ENCODE data around the gene SH2D7.
"Not testable (repeated sequence)": the region's sequence is repeated elsewhere in the genome, so short reads cannot be mapped to it uniquely, and the experiment has no call there.

Gene SH2D7

GRCh38 chr15:78149068-78149804, 56.9 kb downstream of the SH2D7 start, which contains the start of gene IDH3A:
TSS of gene IDH3A (plus strand) at chr15:78149362. CDS start at chr15:78149404, 42 bp downstream.
- peak; percentile 98 for DNase-seq (ENCODE audit: low spot score)
- Histone ChIP-seq H3K4me3 (peak within 1 kb of the TSS; percentile 99), H3K27ac (peak within 1 kb of the TSS; percentile 68 to 97)
- TF ChIP-seq CTCF (IDR thresholded peaks at IDR 0.05): no peak

DNA sequence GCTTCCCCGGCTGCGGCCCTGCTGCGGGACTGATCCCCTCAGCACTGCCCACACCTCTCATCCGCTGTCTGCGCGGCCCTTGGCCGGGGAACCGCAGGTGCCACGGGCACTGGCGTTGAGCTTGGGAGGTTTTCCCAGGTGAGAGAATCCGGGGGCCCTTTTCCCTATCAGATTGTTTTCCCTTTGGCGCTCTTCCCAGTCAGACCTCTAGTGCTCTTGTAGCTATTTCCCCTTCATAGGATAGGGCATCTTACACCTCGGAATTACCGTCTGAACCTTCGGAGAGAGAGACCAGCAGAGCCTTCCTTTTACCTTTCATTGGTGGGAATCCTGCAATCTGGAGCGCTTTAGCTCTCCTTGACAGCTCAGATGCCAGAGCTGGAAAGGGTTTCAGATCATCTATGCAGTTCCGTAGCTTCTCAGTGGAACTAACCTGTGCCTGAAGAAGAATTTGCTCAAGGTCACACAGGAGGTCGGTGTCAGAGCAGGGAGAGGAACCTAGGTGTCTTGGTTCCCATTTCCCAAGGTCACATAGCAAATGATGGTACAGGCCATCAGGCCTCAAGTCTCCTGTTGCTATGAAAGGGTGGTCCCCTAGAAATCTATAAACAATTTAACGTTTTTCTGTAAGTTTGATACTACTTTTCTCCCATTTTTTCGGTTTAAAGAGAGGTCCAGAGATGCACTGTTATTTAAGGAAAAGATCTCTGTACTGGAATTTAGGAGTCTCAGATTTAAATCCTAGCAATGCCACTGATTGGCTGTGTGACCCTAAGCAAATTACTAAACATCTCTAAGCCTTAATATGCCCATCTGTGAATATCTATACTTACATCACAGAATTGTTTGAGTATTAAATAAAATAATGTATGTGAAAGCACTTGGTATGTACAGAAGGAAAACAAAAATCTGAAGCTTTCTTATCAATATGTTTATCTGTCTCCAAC, 57.7 kb downstream of the SH2D7 start:
- Histone ChIP-seq H3K4me3 (peak overlapping the region; percentile 99), H3K27ac (peak overlapping the region; percentile 68 to 97)
- DNase-seq (ENCODE audit: low spot score): no peak
- TF ChIP-seq CTCF (IDR thresholded peaks at IDR 0.05): no peak

DNA sequence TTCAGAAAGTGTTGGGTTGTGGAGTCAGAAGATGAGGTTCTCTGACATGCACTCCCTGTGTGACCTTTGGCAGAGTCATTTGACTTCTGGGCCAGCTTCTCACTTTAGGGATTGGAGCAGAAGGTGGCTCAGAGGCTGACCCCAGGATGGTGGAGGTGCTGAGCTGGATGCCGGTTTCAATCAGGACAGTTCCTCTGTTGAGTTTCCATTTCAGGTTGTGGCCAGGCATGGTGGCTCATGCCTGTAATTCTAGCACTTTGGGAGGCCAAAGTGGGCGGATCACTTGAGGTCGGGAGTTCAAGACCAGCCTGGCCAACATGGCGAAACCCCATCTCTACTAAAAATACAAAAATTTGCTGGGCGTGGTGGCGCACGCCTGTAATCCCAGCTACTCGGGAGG, 58.7 kb downstream of the SH2D7 start:
- DNase-seq (ENCODE audit: low spot score); H3K27ac ChIP-seq; H3K4me3 ChIP-seq: not testable (repeated sequence)
